Adrenal gland (tissue), 12 donors: ENCODE results near the gene MLLT3. TPM values are rescaled to one million over a fixed set of nuclear protein-coding genes. Genes with fewer than 3 reads are reported as not detected.
A peak's percentile ranks its signal among the peaks of the same experiment; 100 is the strongest.

Experiments used
- DNase-seq, 7 donors: peaks; one replicate each; pipeline ENCODE4 v3.0.0-alpha.2; 2019 to 2020
- H3K27ac ChIP-seq, 5 donors: fragments of 200-600 bp; sonication (generic) in 4 of 5; 1 replicate in 3 of 5; 2 replicates in 2 of 5; pipeline versions ENCODE4 v1.5.1 to v1.8.0; 2016 to 2020; ENCODE audit warnings: mild to moderate bottlenecking in 1 of 5
- H3K27me3 ChIP-seq: fragments of 200-600 bp; 2 replicates; pipeline ENCODE4 v1.8.0; 2021
- H3K36me3 ChIP-seq, 2 donors: fragments of 200-600 bp; replicated peaks in 1 of 2; 1 replicate in 1 of 2; 2 replicates in 1 of 2; pipeline versions ENCODE4 v1.5.1 to v1.8.0; 2018 to 2022
- H3K4me1 ChIP-seq, 2 donors: fragments of 200-600 bp; replicated peaks in 1 of 2; 1 replicate in 1 of 2; 2 replicates in 1 of 2; pipeline versions ENCODE4 v1.5.1 to v1.8.0; 2018 to 2021
- H3K4me3 ChIP-seq, 4 donors: fragments of 200-600 bp; sonication (generic) in 3 of 4; one replicate each; pipeline ENCODE4 v1.5.1; 2016 to 2018
- H3K9me3 ChIP-seq, 3 donors: fragments of 200-600 bp; sonication (generic) in 1 of 3; replicated peaks in 1 of 3; 1 replicate in 2 of 3; 2 replicates in 1 of 3; pipeline versions ENCODE4 v1.5.1 to v1.8.0; 2016 to 2021
- POLR2A ChIP-seq, 2 donors: fragments of 450-650 bp; IDR thresholded peaks; one replicate each; pipeline ENCODE4 v1.6.1; 2017; ENCODE audit warnings: antibody characterized with exemption in 2 of 2, mild to moderate bottlenecking in 2 of 2, moderate library complexity in 1 of 2
- WGBS, 4 donors: extraction: QIAGEN DNeasy Blood & Tissue Kit in 2 of 4; methylation state at CpG; one replicate each; pipeline versions ENCODE4 v1.1.5 to v1.1.7; 2013 to 2017; 5-methylcytosine and 5-hydroxymethylcytosine counted together
- intact Hi-C, 2 donors: fragments of 100-400 bp; cut with DNase I; formaldehyde crosslinking; loops; one replicate each; pipeline versions ENCODE4 v1.14.1 to v1.15.0; 2022 to 2023
- polyA plus RNA-seq, 3 donors: library from polyadenylated mRNA; stranded (reverse); fragments of 200-250 nt in 2 of 3; fragments of 350-450 nt in 1 of 3; fragmentation: Illumina TruSeq in 1 of 3; extraction: RNeasy Lipid Tissue Mini Kit (QIAGEN cat#74804) in 1 of 3; gene quantifications; one replicate each; pipeline ENCODE4 v1.2.3, GENCODE V29; 2013 to 2014
- total RNA-seq, 9 donors: library from RNA; depleted of rRNA in 4 of 9; stranded (reverse); fragments of >200 nt in 4 of 9; fragments of 120-200 nt in 1 of 9; fragmentation: NEBNext Ultra II Directional in 1 of 9; extraction: Animal tissue kit (Norgen Biotek cat#: 25700) in 1 of 9; gene quantifications; one replicate each; pipeline versions ENCODE4 v1.1.0 to v1.2.4, GENCODE V29; 2013 to 2023
- TF ChIP-seq, protein P1 (sequence below), 6 experiments: fragments of 450-650 bp in 4 of 6; fragments of 200-600 bp in 2 of 6; sonication (generic) in 1 of 6; IDR thresholded peaks; 1 replicate in 5 of 6; 2 replicates in 1 of 6; pipeline versions ENCODE4 v1.5.1 to v1.8.0; 2016 to 2021; ENCODE audit warnings: antibody characterized with exemption in 6 of 6, mild to moderate bottlenecking in 2 of 6, moderate library complexity in 1 of 6
- donor health status: healthy with polysubstance abuse.
- donor health status: Bipolar disorder and iron deficiency.
- donor health status: DM: yes; HTN: yes; CAD: no.
- donor health status: DM: no; HTN: no; CAD: no.
- donor health status: DM: no; HTN: no; CAD: no.
- donor health status: DM: yes; HTN: yes; CAD: no.

MLLT3 gene
- total and polyA plus RNA-seq, 12 donors: 11.0 to 37.7 (median 17.9) TPM

DNA sequence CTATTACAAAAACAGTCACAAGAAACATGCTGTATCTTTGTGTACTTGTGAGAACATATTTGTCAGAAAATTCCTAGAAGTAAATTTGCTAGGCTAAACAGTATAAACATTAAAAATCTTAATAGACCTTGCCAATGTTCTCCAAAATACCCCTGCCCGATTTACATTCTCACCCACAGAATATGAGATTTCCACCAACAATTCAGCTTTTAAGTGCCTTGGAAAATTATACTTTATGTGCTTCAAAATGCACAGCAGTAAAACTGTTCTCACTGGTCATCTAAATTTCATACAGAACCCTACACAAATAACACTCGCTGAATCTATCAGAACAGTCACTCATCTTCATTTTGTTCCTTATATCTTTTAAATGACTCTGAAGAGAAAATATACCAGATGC is 5.5 kb downstream of the MLLT3 start:
- WGBS, 4 donors: 84 to 94% (median 89%) methylated on average over 2 of the region's 2 CpGs
- TF ChIP-seq, protein P1, sequence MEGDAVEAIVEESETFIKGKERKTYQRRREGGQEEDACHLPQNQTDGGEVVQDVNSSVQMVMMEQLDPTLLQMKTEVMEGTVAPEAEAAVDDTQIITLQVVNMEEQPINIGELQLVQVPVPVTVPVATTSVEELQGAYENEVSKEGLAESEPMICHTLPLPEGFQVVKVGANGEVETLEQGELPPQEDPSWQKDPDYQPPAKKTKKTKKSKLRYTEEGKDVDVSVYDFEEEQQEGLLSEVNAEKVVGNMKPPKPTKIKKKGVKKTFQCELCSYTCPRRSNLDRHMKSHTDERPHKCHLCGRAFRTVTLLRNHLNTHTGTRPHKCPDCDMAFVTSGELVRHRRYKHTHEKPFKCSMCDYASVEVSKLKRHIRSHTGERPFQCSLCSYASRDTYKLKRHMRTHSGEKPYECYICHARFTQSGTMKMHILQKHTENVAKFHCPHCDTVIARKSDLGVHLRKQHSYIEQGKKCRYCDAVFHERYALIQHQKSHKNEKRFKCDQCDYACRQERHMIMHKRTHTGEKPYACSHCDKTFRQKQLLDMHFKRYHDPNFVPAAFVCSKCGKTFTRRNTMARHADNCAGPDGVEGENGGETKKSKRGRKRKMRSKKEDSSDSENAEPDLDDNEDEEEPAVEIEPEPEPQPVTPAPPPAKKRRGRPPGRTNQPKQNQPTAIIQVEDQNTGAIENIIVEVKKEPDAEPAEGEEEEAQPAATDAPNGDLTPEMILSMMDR (IDR thresholded peaks at IDR 0.05): no peak
- TF ChIP-seq POLR2A (IDR thresholded peaks at IDR 0.05): no peak
- Histone ChIP-seq H3K4me3 (no peak overlapping the region), H3K36me3 (no peaks in the 10 kb centered on the region), H3K27ac (no peak overlapping the region), H3K4me1 (peaks cover 6 to 42% of the 10 kb centered on the region in 2 donors), H3K9me3 (no peaks in the 10 kb centered on the region), H3K27me3 (no peaks in the 10 kb centered on the region)
- intact Hi-C loops: no loop called here
- DNase-seq: no peak

DNA sequence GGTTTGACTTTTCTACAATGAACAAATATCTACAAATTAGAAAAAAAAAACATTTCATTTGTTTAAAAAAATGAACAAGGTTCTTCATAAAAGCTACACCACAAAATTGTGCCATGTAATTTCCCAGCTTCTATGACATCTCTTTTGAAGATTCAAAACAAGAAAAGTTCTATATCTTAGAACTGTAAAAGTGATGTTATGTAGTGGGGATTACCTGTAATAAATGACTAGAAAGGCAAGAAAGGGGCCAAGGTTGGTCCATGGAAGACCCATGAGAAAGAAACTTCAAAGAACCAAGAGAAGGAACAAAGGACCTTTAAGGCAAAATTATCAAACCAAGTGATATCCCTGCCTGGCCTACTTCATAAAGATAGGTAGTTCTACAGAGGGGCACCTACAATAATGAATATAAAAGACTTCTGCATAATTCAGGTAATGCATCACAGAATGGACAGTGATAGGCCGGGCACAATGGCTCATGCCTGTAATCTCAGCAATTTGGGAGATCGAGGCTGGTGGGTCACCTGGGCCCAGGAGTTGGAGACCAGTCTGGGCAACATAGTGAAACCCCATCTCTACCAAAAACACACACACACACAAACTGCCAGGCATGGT is 7.6 kb downstream of the MLLT3 start:
- no peak overlapping the region for H3K27ac ChIP-seq
- no peak for TF ChIP-seq POLR2A (IDR thresholded peaks at IDR 0.05)
- TF ChIP-seq, protein P1 (IDR thresholded peaks at IDR 0.05): no peak
- no peak overlapping the region for H3K4me3 ChIP-seq
- H3K36me3 ChIP-seq: no peaks in the 10 kb centered on the region
- no peak for DNase-seq
- no peaks in the 10 kb centered on the region for H3K9me3 ChIP-seq
- intact Hi-C loops: no loop called here
- 89 to 98% (median 96%) methylated on average over 2 of the region's 2 CpGs for WGBS, 4 donors
- no peaks in the 10 kb centered on the region for H3K27me3 ChIP-seq
- H3K4me1 ChIP-seq: peaks cover 6 to 51% of the 10 kb centered on the region in 2 donors

DNA sequence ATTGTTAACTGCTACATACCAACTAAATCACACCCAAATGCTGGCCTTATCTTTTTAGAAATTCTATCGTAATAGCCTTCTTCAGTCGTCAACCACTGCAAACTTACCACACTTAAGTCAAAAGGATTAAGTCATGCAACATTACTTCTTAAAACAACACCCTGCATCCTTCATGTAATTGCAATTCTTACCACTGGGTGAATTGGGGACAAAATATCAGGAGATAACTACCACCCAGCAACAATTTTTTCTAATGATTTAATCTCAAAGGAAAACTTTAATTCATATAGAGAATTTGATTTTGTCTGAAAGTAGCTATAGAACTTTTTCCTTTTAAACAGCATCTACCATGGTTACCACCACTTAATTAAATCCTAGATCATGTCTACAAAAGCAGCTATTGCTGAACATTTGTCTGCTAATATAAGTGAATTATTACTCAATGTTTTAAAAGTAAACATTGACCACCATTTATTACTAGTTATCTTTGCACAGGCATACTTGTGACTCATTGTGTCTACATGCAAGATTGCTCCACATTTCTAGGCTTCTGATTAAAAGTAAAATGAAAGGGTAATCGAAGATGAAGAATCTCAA is 10.5 kb downstream of the MLLT3 start:
- Histone ChIP-seq H3K4me1 (peaks cover 0 to 27% of the 10 kb centered on the region in 2 donors), H3K36me3 (no peaks in the 10 kb centered on the region), H3K27ac (peak overlapping the region in 3 of 5 donors; percentile 18 to 45 (median 22)), H3K4me3 (no peak overlapping the region), H3K27me3 (no peaks in the 10 kb centered on the region), H3K9me3 (no peaks in the 10 kb centered on the region)
- intact Hi-C loops: no loop called here
- DNase-seq: no peak
- WGBS, 4 donors: 47 to 56% (median 50%) methylated on average over 3 of the region's 3 CpGs
- TF ChIP-seq, protein P1 (IDR thresholded peaks at IDR 0.05): peak; percentile 39 to 60 (median 50)
- TF ChIP-seq POLR2A (IDR thresholded peaks at IDR 0.05): no peak

GRCh38 chr9:20610591-20610990 is 11.7 kb downstream of the MLLT3 start:
- intact Hi-C loops: no loop called here
- Histone ChIP-seq H3K4me1 (peaks cover 0 to 27% of the 10 kb centered on the region in 2 donors), H3K27ac (no peak overlapping the region), H3K4me3 (no peak overlapping the region), H3K27me3 (no peaks in the 10 kb centered on the region), H3K36me3 (no peaks in the 10 kb centered on the region), H3K9me3 (no peaks in the 10 kb centered on the region)
- DNase-seq: no peak
- no peak for TF ChIP-seq POLR2A (IDR thresholded peaks at IDR 0.05)
- TF ChIP-seq, protein P1 (IDR thresholded peaks at IDR 0.05): no peak
- 74 to 86% (median 84%) methylated on average over 2 of the region's 2 CpGs for WGBS, 4 donors
